Stimulated activated CD8-positive, alpha-beta memory T cell treated with anti-CD3 and anti-CD28 coated beads, Interleukin-12 subunit alpha, Interleukin-12 subunit beta, amount 100 ng/mL, for 24 hours (primary cell): ENCODE results near the gene METTL17.

Experiments
- DNase-seq: peaks from one replicate; pipeline ENCODE4 v3.0.0-alpha.2; 2020; ENCODE audit errors: extremely low read depth

METTL17 gene

GRCh38 chr14:21043387-21043973 lies 53.7 kb downstream of the METTL17 start:
- DNase-seq = no peak

- DNase-seq = no peak
These were observed 54.3 kb downstream of the METTL17 start for GRCh38 chr14:21043974-21044618.
